ENCODE data around the gene GINS3.
"Not testable (repeated sequence)": the region's sequence is repeated elsewhere in the genome, so short reads cannot be mapped to it uniquely, and the experiment has no call there.

DNA sequence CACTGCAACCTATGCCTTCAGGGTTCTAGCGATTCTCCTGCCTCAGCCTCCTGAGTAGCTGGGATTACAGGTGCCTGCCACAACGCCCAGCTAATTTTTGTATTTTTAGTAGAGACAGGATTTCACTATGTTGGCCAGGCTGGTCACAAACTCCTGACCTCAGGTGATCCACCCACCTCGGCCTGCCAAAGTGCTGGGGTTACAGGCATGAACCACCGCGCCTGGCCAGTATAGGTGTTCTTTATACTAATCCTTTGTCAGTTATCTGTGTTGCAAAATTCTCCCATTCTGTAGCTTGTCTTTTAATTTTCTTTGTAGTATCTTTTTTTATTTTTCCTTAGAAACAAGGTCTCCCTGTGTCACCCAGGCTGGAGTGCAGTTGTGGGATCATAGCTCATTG, 23.7 kb downstream of the GINS3 start:
- TF ChIP-seq, protein P1, sequence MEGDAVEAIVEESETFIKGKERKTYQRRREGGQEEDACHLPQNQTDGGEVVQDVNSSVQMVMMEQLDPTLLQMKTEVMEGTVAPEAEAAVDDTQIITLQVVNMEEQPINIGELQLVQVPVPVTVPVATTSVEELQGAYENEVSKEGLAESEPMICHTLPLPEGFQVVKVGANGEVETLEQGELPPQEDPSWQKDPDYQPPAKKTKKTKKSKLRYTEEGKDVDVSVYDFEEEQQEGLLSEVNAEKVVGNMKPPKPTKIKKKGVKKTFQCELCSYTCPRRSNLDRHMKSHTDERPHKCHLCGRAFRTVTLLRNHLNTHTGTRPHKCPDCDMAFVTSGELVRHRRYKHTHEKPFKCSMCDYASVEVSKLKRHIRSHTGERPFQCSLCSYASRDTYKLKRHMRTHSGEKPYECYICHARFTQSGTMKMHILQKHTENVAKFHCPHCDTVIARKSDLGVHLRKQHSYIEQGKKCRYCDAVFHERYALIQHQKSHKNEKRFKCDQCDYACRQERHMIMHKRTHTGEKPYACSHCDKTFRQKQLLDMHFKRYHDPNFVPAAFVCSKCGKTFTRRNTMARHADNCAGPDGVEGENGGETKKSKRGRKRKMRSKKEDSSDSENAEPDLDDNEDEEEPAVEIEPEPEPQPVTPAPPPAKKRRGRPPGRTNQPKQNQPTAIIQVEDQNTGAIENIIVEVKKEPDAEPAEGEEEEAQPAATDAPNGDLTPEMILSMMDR (IDR thresholded peaks at IDR 0.05) = not testable (repeated sequence)
- TF ChIP-seq POLR2A (IDR thresholded peaks at IDR 0.05) = not testable (repeated sequence)
